GM20431 (cell line): ENCODE measurements around the gene CBL.
"Not testable (repeated sequence)": the region's sequence is repeated elsewhere in the genome, so short reads cannot be mapped to it uniquely, and the experiment has no call there.

Experiments used
- in situ Hi-C: fragments of 300-500 bp; cut with MseI, MboI; formaldehyde crosslinking; loops from one replicate; pipeline ENCODE4 v1.15.0; 2020; ENCODE audit warnings: low sequenced_read_pairs; ENCODE audit not compliant: unreplicated experiment

The CBL gene

DNA sequence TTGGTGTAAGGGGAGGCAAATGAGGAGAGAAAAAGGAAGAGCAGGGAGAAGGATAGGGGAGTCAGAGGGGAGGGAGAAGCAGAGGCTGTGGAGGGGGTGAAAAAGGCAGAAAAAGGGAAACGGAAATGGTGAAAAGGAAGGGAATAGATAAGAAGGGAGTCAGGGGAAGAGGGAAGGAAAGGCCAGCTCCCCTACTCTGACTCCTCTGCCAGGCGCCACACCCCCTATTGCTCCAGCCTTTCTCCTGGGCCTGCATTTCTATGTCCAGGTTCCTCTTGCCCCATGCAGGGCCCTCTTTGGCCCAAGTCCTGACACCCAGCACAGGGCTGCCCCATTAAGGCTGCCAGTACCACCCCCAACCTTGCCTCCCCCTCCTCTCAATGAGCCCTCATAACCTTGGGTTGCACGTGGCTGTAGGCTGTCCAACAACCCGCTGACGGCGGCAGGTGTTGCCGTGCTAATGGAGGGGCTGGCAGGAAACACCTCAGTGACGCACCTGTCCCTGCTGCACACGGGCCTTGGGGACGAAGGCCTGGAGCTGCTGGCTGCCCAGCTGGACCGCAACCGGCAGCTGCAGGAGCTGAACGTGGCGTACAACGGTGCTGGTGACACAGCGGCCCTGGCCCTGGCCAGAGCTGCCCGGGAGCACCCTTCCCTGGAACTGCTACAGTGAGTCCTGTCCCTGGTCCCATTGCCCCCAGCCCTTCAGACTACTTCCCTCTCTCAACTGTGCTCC is 24.3 kb upstream of the CBL start:
- in situ Hi-C loops: no loop called here

DNA sequence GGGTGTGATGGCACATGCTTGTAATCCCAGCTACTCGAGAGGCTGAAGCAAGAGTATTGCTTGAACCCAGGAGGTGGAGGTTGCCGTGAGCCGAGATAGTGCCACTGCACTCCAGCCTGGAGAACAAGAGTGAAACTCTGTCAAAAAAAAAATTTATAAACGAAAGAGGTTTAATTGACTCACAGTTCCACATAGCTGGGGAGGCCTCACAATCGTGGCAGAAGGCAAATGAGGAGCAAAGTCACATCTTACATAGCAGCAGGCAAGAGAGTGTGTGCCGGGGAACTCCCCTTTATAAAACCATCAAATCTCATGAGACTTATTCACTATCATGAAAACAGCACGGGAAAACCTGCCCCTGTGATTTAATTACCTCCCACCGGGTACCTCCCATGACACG is 21.7 kb upstream of the CBL start:
- in situ Hi-C loops: not testable (repeated sequence)

DNA sequence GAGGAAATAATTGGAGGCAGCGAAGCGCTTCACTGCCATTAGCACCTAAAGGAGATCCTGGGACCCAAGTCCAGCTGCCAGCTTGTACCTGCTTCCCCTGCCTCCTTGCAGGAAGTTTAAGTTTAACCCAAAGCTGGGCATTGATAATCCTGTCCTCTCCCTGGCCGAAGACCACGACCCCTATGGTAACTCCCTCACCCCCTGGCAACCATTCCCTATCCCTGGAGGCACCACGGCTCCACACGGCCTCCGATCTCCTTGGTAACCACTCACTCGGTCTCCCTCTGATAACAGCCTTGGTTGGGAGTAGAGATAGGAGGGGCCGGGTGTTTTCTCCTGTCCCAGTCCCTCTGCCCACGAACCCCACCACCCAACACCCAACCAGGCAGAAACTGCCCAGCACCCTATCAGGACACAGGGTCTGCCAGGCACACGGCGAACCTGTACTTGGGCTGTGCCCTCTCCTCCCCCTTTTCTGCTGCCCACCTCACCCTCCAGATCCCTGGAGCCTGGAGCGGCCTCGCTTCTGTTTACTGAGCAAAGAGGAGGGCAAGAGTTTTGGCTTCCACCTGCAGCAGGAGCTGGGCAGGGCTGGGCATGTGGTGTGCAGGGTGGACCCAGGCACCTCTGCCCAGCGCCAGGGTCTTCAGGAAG is 20.0 kb upstream of the CBL start:
- in situ Hi-C loops: no loop called here

DNA sequence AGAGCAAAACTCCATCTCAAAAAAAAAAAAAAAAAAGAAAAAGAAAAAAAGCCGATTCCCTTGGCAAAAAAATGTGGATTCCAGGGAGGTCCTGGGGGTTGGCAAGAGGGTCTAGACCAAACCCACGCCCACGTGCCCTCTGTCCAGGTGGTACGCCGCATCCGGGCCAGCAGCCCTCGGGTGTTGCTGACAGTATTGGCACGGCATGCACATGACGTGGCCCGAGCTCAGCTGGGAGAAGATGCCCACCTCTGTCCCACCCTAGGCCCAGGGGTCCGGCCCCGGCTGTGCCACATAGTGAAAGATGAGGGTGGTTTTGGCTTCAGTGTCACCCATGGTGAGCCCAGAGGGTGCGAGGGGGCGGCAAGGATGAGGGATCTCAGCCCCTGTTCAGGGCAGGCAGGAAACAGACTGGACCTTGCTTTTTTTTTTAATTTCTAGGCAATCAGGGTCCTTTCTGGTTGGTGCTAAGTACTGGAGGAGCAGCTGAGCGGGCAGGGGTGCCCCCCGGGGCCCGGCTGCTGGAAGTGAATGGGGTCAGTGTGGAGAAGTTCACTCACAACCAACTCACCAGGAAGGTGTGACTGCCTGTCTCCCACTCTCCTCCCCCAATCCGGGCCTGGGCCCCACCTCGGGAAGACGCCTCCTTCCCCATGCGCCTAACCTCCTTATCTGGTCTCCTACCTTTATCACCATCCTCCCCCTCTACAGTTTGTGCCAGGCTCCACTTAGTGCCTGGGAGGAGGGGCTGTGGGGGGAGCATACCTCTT is 18.8 kb upstream of the CBL start:
- in situ Hi-C loops: no loop called here

DNA sequence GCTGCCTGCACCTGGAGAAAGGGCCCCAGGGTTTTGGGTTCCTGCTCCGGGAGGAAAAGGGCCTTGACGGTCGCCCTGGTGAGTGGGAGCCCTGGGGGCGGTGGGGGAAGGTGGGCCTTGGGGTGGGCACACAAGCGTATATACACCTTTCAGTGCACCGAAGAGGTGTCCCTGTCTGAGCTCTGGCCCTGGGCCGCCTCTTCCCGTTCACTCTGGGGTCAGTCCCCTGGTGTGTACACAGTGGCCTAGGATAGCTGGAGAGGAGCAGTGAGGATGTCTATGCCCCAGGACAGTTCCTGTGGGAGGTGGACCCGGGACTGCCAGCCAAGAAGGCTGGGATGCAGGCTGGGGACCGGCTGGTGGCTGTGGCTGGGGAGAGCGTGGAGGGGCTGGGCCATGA is 18.1 kb upstream of the CBL start:
- in situ Hi-C loops: no loop called here

DNA sequence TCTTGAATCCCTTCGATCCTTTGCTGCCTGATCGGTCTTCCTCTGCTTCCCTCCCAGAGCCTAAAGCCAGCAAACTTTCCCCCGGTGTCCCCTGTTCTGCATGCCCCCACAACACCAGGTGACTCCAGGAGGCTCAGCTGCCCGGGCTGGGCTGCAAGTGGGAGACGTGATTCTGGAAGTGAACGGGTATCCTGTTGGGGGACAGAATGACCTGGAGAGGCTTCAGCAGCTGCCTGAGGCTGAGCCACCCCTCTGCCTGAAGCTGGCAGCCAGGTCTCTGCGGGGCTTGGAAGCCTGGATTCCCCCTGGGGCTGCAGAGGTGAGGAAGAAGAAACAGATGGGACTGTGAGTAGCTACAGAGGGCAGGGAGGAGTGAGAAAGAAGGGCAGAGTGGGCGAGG is 17.3 kb upstream of the CBL start:
- in situ Hi-C loops: no loop called here

DNA sequence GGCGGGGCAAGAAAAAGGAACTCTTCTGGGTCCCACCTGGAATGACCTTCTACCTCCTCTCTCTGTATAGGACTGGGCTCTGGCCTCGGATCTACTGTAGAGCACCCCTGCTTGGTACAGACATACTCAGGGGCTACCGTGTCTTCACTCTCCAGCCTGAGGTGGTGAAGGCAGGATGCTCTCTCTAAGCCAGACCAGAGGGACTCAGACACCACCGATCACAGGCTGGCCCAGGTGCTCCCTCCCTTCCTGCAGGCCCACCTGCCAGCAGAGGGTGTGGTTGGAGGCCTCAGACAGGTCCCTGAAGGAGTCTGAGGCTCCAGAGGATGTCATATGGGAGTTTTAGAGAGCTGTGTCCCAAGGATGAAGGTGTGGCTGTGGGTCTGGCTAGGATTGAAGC is 16.7 kb upstream of the CBL start:
- in situ Hi-C loops: no loop called here

DNA sequence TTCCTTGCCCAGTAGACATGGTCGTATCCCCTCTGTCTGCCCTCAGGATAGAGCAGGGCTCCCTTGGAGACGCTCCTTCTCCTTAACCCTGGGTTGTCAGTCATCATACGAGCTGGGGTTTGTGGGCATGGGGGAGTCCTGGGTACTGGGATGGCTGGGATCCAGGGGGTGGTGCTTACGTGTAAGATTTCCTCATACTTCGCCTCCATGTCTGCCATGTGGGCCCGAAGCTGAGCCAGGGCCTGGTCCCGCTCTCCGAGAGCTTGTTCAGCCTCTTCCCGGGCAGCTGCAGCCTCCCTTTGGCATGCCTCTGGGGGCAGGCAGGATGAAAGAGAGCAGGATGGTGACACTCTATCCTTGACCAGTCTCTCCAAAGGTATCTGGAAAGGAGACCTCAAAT is 15.6 kb upstream of the CBL start:
- in situ Hi-C loops: no loop called here

DNA sequence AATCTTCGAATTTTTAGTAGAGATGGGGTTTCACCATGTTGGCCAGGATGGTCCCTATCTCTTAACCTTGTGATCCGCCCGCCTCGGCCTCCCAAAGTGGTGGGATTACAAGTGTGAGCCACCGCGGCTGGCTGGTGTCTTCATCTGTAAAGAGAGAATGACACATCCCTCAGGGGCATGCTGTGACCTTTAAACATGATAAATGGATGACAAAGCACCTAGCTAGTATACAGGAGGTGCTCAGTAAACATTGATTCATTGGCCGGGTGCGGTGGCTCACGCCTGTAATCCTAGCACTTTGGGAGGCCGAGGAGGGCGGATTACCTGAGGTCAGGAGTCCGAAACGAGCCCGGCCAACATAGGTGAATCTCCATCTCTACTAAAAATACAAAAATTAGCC is 14.9 kb upstream of the CBL start:
- in situ Hi-C loops: not testable (repeated sequence)

DNA sequence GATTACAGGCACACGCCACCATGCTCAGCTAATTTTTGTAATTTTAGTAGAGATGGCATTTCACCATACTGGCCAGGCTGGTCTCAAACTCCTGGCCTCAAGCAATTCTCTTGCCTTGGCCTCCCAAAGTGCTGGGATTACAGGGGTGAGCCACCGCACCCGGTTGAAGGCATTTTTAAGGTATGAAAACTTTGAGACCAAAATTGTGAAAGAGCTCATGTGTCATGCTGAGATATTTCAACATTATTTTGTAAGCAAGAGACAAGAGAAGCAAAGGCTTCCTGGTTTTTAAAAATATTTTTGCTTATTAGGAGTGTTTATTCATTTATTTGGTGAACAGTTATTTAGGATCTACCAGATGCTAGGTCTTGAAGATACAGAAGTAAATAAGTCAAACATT is 14.0 kb upstream of the CBL start:
- in situ Hi-C loops: no loop called here

DNA sequence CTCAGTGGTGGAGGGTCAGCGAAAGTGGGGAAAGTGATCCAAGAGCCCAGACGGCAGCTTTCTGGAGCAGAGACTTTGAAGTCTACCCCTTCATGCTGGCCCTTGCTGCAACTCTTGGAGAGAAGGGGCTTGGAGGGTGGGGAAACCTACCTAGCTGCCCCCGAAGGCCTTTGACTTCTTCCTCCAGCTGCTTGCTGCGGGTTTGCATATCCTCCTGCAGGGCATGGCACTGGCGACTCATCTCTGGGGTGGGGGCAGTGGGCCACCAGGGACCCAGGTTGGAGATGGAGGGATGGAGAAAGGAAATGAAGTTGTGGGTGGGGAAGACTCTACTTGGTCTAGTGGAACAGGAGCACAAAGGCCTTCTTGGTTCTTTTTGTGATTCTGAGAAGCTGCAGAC is 13.1 kb upstream of the CBL start:
- in situ Hi-C loops: no loop called here

DNA sequence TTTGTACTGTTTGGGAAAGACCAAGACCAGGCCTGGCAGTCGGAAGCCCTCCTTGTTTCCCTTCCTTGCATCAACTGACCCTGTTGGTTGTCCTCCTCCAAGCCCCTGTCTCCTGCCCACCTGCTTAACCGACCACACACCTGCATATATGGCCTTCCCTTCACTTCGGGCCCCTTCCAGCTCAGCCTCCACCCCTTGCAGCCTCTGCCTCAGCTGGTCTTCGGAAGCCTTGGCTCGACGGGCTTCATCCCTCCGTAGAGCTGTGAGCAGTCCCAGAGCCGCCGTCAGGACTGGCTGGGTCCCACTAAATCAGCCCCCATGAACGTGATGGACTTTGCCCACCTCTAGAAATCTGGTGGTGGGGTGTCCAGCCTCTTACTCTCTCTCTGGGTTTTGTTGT is 12.5 kb upstream of the CBL start:
- in situ Hi-C loops: no loop called here

DNA sequence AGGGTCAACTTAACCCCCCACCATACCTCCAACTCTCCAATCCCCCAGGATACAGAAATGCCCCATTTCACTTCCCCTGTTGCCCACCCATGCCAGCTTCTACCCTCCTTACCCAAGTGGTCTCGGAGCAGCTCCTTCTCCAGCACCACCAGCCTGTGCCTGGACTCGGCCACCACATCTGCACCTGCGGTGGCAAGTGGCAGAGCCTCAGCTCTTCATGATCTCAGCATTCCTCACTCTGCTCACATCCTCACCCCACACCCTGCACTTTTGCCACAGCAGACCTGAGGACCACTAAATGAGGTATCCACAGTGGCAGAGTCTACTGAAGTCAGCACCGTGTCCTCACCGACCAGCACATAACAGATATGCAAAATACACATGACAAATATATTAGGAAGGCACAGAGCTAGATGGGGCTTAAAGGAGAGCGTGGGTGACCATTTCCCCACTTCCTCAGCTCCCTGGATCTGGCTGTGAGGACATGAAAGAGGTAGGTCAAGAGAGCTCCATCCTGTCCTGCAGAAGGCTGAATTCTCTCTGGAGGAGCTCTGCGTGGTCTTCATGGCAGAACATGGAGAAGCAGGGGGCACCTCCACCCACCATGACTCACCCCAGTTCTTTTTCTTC is 11.2 kb upstream of the CBL start:
- in situ Hi-C loops: no loop called here

DNA sequence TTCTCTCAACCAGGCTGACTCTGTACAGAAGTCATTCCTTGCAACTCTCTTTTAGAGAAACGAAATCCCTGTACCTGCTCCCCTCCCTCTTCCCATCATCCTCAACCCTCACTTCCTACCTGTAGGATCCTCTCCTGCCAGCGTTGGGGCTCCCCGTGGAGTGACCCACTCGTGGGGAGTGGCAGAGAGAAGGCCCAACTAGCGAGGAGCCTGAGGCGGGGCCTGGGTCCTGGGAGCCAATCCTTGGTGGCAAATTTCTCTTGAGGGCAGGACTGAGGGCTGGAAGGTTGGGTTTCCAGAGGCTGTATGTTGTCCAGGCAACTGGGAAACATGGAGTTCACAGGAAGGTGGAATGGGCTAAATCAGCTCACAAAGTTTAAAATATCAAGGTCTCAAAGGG is 10.5 kb upstream of the CBL start:
- in situ Hi-C loops: no loop called here

DNA sequence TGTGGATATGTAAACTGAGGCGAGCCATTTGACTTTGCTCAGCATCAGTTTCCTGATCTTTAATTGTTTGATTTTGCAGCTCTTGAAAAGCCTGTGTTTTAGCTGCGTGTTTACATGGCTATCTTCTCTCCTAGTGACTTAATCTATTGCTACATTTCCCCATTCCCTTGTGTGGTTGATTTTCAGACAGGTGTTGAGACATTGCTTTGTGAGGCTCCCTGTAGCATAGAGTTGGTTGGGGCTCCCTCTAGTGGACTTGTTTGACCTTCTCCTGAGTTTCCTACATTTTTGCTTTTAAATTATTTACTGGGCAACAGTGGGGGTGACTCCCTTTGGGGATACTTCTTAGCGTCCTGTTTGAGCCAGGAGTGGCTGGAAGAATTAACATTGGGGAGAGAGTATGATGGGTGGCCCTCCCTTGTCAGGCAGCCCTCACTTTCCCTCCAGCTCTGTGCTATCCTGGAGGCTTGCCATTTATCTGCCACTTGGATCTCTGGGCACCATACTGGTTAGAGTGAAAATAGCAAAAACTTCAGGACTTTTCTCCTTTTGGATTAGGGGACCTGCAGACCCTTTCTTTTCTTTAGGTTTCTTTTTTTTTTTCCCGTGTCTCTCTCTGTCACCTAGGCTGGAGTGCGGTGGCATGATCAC is 9.2 kb upstream of the CBL start:
- in situ Hi-C loops: no loop called here

DNA sequence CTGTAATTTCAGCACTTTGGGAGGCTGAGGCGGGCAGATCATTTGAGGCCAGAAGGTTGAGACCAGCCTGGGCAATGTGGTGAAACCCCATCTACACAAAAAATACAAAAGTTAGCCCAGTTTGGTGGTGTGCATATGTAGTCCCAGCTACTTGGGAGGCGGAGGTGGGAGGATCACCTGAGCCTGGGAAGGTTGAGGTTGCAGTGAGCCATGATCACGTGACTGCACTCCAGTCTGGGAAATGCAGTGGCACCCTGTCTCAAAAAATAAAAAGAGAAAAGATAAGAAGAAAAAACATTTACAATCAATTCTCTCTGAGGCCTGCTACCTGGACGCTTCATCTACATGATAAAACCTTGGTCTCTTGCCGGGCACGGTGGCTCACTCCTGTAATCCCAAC is 7.2 kb upstream of the CBL start:
- in situ Hi-C loops: no loop called here

DNA sequence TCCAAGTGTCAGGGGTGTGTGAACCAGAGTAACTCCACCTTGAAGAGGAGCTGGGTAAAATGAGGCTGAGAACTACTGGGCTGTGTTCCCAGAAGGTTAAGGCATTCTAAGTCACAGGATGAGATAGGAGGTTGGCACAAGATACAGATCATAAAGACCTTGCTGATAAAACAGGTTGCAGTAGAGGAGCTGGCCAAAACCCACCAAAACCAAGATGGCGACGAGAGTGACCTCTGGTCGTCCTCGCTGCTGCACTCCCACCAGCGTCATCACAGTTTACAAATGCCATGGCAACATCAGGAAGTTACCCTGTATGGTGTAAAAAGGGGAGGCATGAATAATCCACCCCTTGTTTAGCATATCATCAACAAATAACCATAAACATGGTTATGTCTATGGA is 4.9 kb upstream of the CBL start:
- in situ Hi-C loops: not testable (repeated sequence)

DNA sequence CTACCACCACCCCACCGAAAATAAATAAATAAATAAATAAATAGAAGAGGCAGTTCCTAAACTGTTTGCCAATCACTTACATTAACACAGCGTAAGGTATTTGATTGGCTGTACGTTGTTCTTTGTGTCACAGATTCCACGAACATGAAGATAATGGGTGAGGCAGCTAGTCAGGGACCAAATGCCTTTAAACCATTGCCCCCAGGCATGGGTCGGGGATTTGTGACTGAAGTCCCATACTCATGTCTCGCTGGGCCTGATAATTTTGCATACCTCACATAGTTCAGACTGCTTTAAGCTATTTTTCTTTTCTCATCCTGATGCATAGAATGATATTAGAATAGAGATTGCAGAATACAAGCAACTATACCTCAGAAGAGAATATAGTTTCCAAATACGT is 3.6 kb upstream of the CBL start:
- in situ Hi-C loops: no loop called here

DNA sequence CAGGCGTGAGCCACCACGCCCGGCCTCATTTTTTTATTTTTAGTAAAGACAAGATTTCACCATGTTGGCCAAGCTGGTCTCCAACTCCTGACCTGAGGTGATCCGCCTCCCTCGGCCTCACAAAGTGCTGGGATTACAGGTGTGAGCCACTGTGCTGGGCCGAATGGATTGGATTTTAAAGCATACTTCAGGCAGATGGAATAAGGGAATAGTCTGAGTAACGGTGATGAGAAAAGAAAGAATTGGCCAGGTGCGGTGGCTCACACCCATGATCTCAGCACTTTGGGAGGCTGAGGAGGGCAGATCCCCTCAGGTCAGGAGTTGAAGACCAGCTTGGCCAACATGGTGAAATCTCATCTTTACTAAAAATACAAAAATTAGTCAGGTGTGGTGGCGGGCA is 2.1 kb upstream of the CBL start:
- in situ Hi-C loops: no loop called here

DNA sequence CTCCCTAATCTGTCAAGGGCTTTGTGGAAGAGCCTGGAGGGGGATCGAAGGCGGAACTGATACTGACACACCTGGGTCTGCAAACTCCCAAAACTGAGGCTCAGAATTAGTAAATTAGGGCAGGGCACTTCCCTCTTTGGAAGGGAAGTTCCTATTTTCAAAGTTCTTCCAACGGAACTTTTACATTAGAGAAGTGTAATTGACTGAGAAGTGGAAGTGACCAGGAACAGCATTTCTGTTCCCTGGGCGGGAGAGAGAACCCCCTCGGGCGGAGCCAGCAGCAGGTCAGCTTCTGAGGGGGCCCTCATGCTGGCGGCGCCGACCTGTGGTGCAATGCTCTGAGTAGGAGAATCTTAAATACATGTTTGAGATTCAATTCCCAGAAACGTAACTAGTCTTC is 1.1 kb upstream of the CBL start:
- in situ Hi-C loops: no loop called here
